PFSK-1 (cell line): Measurements from ENCODE around the gene CLTCL1.

ENCODE experiments used
- FOXP2 ChIP-seq: optimal IDR thresholded peaks from 2 replicates; pipeline ENCODE3; 2011; ENCODE audit warnings: borderline replicate concordance, control low read depth, inconsistent platforms; ENCODE audit not compliant: insufficient read depth; ENCODE audit errors: extremely low read length, extremely low read depth
- POLR2AphosphoS5 ChIP-seq: IDR thresholded peaks from 2 replicates; pipeline ENCODE4 v1.6.1; 2012; ENCODE audit warnings: low read depth, mild to moderate bottlenecking, control low read depth, low read length, moderate library complexity
- REST ChIP-seq, 2 experiments: IDR thresholded peaks; 2 replicates each; pipeline versions ENCODE4 v1.6.1 to v1.8.0; 2011 to 2012; ENCODE audit warnings: low read depth in 2 of 2, low read length in 2 of 2, control low read depth in 1 of 2, inconsistent platforms in 1 of 2, mild to moderate bottlenecking in 1 of 2, moderate library complexity in 1 of 2; ENCODE audit not compliant: insufficient read depth in 1 of 2
- SIN3A ChIP-seq: IDR thresholded peaks from 2 replicates; pipeline ENCODE4 v1.6.1; 2012; ENCODE audit warnings: mild to moderate bottlenecking, low read length, moderate library complexity, borderline replicate concordance; ENCODE audit not compliant: insufficient read depth
- TAF1 ChIP-seq: IDR thresholded peaks from 2 replicates; pipeline ENCODE4 v1.6.1; 2012; ENCODE audit warnings: low read length, control low read depth, borderline replicate concordance; ENCODE audit not compliant: insufficient read depth

Gene CLTCL1

DNA sequence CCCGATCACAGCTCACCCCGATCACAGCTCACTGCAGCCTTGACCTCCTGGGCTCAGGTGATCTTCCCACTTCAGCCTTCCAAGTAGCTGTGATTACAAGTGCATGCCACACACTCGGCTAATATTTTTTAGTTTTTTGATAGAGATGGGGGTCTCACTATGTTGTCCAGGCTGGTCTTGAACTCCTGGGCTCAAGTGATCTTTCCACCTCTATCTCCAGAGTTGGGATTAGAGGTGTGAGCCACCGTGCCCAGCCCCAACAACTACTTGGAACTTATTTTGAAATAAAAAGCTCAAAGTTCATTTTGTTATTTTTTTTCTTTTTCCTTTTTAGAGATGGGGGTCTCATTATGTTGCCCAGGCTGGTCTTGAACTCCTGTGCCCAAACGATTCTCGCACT is 85.2 kb downstream of the CLTCL1 start:
- TF ChIP-seq POLR2AphosphoS5 (no peak), REST (IDR thresholded peaks at IDR 0.05; ENCODE audit: insufficient read depth in 1 of 2, low read depth in 2 of 2, low read length in 2 of 2) (no peak), FOXP2 (no peak), TAF1 (no peak), SIN3A (no peak)

GRCh38 chr22:19204640-19205039 is 86.9 kb downstream of the CLTCL1 start:
- TF ChIP-seq SIN3A (no peak), POLR2AphosphoS5 (no peak), TAF1 (no peak), REST (IDR thresholded peaks at IDR 0.05; ENCODE audit: insufficient read depth in 1 of 2, low read depth in 2 of 2, low read length in 2 of 2) (no peak), FOXP2 (no peak)

- TF ChIP-seq FOXP2 (no peak), TAF1 (no peak), POLR2AphosphoS5 (no peak), SIN3A (no peak), REST (IDR thresholded peaks at IDR 0.05; ENCODE audit: insufficient read depth in 1 of 2, low read depth in 2 of 2, low read length in 2 of 2) (no peak)
Observed at GRCh38 chr22:19203834-19204233, 87.7 kb downstream of the CLTCL1 start.

- TF ChIP-seq SIN3A (no peak), POLR2AphosphoS5 (no peak), REST (IDR thresholded peaks at IDR 0.05; ENCODE audit: insufficient read depth in 1 of 2, low read depth in 2 of 2, low read length in 2 of 2) (peak; percentile 62 to 83)
Observed at GRCh38 chr22:19201869-19202798, 89.4 kb downstream of the CLTCL1 start.
